NCI-H2107 treated with DMSO at 0.1 percent for 48 hours (cell line): Measurements from ENCODE around the gene VIL1.

ENCODE experiments used
- DNase-seq: peaks from one replicate; lab custom pipeline; 2025; ENCODE audit not compliant: unreplicated experiment; lab: John Stamatoyannopoulos, UW

Gene VIL1

GRCh38 chr2:218405086-218405745 lies 13.7 kb upstream of the VIL1 start:
- DNase-seq: no peak

GRCh38 chr2:218405746-218406208 lies 13.1 kb upstream of the VIL1 start:
- DNase-seq: no peak

- DNase-seq: peak; percentile 77
Measured at GRCh38 chr2:218406209-218406948, 12.5 kb upstream of the VIL1 start.

- peak; percentile 12 for DNase-seq
Measured at GRCh38 chr2:218406949-218407618, 11.8 kb upstream of the VIL1 start.

- no peak for DNase-seq
Measured at GRCh38 chr2:218407717-218408116, 11.2 kb upstream of the VIL1 start.

- no peak for DNase-seq
Measured at GRCh38 chr2:218418321-218418716, 604 bp upstream of the VIL1 start.

- DNase-seq: no peak
Measured at GRCh38 chr2:218419630-218420216, 800 bp downstream of the VIL1 start.

GRCh38 chr2:218421027-218421426 lies 2.1 kb downstream of the VIL1 start:
- no peak for DNase-seq

- no peak for DNase-seq
Measured at GRCh38 chr2:218422403-218423086, 3.6 kb downstream of the VIL1 start.

- no peak for DNase-seq
Measured at GRCh38 chr2:218423584-218423983, 4.7 kb downstream of the VIL1 start.

- DNase-seq: no peak
Measured at GRCh38 chr2:218425531-218425930, 6.6 kb downstream of the VIL1 start.

- DNase-seq: no peak
Measured at GRCh38 chr2:218427741-218428140, 8.8 kb downstream of the VIL1 start.

GRCh38 chr2:218428846-218429558 lies 10.1 kb downstream of the VIL1 start:
- DNase-seq: no peak

- no peak for DNase-seq
Measured at GRCh38 chr2:218429911-218430692, 11.2 kb downstream of the VIL1 start.

- DNase-seq: no peak
Measured at GRCh38 chr2:218430721-218431120, 11.8 kb downstream of the VIL1 start.

GRCh38 chr2:218431878-218432277 lies 13.0 kb downstream of the VIL1 start:
- no peak for DNase-seq

- no peak for DNase-seq
Measured at GRCh38 chr2:218432676-218433365, 13.9 kb downstream of the VIL1 start.

GRCh38 chr2:218434456-218434855 lies 15.5 kb downstream of the VIL1 start:
- DNase-seq: no peak
